Glomerular visceral epithelial cell (primary cell): ENCODE results near the gene CEACAM19.
"Not testable (repeated sequence)": the region's sequence is repeated elsewhere in the genome, so short reads cannot be mapped to it uniquely, and the experiment has no call there.

ENCODE experiments used
- DNase-seq: peaks from one replicate; pipeline ENCODE4 v3.0.0-alpha.2; 2016; ENCODE audit errors: extremely low spot score

Gene CEACAM19

DNA sequence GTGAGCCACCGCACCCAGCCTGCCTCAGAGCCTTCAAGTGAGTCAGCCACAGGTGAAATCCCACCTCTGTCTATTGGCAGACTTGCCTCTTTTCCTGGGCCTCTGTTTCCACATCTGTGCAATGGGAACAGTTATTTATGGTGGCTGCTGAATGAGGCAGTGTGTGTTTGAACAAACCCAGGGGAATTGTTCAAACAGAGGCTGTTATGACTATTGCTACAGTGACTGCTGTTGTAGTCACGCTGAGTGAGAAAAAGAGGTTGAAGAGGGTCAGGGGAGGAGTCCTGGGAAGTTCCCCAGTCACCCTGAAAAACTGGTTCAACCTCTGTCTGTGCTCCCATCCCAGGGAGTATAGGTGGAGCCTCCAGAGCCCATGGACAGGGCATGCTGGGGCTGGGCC is at the start of gene CEACAM19:
Gene CEACAM19, plus strand, starts transcription at position 83 of the 400 bp plus-strand sequence. CDS start 450 bp downstream, outside the sequence.
- DNase-seq, result no peak

- peak; percentile 26 for DNase-seq
Measured at GRCh38 chr19:44623080-44623479, 48.2 kb upstream of the CEACAM19 start.

GRCh38 chr19:44623626-44624025 is 47.7 kb upstream of the CEACAM19 start:
- no peak for DNase-seq

DNA sequence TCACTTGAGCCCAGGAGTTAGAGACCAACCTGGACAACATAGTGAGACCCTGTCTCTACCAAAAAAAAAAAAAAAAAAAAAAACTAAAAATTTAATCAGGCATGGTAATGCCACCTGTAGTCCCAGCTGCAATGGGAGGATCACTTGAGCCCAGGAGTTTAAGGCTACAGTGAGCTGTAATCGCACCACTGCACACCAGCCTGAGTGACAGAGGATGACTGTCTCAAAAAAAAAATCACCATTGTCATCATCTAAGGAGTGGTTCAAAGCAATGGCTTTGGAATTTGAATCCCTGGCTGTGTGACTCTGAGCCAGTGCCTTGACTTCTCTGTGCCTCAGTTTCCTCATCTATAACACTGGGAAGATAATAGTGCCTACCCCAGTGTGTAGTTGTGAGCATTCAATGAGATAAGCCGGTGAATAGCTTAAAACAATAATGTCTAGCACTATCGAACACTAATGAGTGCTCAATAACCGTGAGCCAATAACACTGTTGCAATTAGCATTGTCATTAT is 46.4 kb upstream of the CEACAM19 start:
- DNase-seq, result no peak

DNA sequence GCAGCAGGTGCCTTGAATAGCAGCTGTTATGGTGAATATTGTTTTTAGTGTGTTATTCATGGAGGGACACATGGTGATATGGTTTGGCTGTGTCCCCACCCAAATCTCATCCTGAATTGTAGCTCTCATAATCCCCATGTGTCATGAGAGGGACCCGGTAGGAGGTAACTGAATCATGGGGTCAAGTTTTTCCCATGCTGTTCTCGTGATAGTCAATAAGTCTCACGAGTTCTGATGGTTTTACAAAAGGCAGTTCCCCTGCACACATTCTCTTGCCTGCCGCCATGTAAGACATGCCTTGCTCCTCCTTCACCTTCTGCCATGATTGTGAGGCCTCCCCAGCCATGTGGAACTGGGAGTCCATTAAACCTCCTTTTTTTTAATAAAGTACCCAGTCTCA is 45.6 kb upstream of the CEACAM19 start:
- not testable (repeated sequence) for DNase-seq

DNA sequence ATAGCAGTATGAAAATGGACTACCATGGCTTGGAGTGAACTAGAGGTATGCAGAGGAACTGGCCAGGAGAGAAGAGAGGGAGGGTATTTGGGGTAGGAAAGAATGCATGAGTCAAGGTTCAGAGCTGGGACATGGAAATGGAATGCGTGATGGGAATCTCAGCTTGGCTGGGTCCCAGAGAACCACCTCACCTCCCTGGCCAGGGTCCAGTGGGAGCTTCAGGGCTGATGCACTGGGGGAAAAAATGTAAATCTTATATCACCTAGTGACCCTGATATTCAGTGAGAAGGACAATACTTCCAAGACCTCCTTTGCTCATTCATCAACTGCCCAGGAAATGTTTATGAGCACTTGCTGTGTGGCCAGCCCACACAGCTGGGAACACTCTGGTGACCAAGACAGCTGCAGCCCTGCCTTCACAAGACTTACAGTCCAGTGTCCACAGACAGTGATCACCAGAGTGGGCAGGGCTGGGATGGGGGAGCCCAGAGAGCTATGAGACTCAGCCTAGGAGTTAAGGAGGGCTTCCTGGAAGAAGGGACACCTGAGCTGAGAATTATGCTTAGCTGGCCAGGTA is 45.1 kb upstream of the CEACAM19 start:
- peak; percentile 99 for DNase-seq

DNA sequence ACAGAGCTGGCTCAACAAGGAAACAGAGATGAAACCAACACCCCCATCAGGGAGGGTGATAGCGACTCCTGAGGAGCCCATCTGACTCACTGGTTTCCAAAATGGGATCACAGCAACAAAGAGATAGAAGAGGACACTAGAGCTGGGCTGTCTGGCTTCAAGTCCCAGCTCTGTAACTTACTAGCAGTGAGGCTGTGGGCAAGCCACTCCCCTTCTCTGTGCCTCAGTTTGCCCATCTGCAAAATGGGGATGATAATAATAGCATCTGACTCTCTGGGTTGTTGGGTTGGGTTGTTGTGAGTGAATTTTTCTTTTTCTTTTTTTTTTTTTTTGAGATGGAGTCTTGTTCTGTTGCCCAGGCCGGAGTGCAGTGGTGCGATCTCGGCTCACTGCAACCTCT is 43.7 kb upstream of the CEACAM19 start:
- DNase-seq, result no peak

- DNase-seq, result no peak
Measured at GRCh38 chr19:44628793-44629192, 42.5 kb upstream of the CEACAM19 start.

GRCh38 chr19:44631611-44632010 is 39.7 kb upstream of the CEACAM19 start:
- DNase-seq, result peak; percentile 46

DNA sequence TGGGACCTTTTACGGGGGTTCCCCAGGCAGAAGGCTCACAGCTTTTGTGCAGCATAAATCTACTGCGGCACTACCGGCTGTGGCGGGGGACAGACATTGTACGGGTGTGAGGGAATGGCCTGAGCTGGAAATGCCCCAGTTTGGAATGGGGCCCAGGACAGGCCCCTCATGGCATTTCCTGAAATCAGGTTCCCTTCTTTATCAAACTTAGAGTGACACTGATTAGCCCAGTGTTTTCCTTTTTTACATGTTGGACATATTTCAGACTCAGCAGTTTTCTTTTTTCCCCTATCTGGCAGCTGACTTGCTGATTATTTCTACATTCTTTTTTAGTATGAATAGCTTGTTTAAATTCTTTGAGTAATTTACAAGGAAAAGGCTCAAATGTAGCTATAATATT is 37.2 kb upstream of the CEACAM19 start:
- not testable (repeated sequence) for DNase-seq

DNA sequence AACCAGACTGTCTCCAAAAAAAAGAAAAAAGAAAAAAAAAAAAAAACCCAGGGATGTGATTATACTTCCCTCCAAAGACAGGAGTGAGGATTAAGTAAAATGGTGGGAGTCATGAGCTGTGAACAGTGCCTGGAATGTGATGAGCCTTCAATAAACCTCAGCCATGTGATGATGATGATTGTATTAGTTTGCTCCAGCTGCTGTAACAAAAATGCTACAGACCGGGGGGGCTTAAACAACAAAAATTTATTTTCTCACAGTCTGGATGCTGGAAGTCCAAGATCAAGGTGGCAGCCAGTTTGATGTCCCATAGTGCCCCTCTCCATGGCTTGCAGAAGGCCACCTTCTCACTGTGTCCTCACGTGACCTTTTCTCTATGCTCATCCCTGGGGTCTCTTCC is 36.5 kb upstream of the CEACAM19 start:
- no peak for DNase-seq

GRCh38 chr19:44635581-44636438 is 35.5 kb upstream of the CEACAM19 start:
- peak; percentile 54 for DNase-seq

GRCh38 chr19:44636439-44637389 is 34.6 kb upstream of the CEACAM19 start:
- no peak for DNase-seq

DNA sequence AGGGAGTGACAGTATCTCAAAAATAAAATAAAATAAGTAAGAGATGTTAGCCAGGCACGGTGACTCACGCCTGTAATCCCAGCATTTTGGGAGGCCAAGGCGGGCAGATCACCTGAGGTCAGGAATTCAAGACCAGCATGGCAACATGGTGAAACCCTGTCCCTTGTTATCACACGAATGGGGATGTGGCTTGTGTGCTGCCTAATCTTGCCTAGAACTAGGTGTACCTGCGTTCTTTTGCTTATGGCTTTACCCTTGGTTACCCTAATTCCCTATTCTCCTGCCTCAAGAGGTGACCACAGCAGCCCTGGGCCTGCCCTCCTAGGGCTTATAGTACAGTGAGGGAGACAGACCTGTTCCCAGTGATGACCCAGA is 33.9 kb upstream of the CEACAM19 start:
- DNase-seq, result no peak

DNA sequence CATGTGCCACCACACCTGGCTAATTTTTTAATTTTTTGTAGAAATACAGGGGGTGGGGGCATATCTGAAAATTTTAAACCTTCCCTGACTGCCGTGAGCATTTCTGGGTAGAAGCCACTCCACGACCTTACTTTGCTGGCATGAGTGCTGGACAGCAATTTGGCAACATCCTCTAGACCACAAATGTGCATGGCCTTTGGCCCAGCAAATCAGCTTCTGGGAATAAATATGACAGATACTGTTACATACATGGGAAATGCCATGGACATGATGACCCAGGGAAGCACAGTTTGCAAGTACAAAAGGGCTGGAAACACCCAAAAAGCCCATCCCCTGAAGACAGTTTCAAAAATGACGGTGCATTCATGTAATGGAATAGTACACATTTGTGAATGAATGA is 30.8 kb upstream of the CEACAM19 start:
- DNase-seq, result peak; percentile 71

DNA sequence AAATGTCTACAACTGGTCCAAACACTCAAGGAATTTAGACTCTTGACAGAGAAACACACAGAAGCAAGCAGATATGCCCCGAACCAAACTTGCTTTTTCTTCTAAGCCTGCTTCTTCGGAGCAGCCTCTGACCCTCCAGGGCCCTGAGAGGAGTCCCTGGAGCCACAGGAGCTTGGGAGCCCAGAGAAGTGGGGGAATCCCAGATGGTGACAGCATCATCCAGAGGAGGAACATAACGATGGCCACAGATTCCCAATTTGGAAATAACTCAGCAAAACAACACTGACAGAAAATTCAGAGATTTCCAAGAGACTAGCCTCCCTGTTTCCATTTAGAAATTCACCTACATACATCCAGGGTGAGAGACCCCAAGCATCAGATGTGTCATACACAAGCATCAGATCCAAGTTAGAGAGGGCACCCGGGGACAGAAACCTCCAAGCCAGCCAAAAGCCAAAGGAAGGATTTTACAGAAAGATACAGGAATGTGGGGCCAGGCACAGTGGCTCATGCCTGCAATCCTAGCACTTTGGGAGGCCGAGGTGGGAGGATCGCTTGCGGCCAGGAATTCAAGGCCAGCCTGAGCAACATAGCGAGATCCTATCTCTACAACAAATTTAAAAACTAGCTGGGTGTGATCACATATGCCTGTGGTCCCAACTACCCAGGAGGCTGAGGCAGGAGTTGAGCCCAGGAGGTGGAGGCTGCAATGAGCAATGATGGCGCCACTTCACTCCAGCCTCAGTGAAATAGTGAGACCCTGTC is 29.6 kb upstream of the CEACAM19 start:
- no peak for DNase-seq

DNA sequence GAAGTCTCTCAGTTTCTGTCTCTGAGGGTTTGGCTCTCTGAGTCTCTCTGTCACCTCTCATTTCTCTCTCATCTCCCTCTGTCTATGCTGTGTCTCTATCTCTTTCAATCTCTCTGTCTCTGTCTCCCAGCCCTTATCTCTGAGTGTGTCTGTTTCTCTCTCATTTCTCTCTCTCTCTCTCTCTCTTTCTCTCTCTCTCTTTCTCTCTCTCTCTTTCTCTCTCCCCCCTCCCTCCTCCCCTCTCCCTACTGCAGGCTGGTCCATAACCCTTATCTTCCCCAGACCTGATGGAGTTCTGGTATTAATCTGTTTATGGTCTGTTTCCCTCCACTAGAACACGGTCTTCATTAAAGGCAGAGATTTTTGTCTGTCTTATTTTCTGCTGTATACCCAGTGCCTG is 28.9 kb upstream of the CEACAM19 start:
- no peak for DNase-seq

DNA sequence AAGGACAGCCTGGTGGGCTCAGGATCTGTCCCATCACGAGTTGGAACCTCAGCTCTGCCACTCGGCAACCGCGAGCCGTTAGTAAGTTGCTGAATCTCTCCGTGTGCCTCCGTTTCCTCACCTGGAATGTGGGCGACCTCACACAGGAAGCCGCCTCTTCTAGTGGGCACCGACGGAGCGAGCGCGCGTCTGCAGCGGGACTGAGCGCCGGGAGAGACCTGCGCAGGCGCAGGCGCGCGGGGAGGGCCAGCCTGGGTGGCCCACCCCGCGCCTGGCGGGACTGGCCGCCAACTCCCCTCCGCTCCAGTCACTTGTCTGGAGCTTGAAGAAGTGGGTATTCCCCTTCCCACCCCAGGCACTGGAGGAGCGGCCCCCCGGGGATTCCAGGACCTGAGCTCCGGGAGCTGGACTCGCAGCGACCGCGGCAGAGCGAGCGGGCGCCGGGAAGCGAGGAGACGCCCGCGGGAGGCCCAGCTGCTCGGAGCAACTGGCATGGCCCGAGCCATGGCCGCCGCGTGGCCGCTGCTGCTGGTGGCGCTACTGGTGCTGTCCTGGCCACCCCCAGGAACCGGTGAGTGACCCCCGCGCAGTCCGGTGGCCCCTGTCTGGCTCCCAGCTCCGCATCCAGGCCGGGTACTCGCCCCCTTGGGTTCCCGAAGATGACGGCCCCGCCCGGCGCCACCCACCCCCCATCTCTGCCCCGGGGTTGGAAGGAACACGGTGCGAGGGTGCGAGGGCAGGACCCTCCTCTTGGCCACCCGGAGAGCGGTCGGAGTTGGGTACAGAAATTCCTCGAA is 27.5 kb upstream of the CEACAM19 start, which contains the start of gene PVR:
Gene PVR, plus strand, starts transcription at position 306 of the 797 bp plus-strand sequence. Its CDS starts 187 bp downstream, at position 493.
- peak; percentile 93 for DNase-seq

DNA sequence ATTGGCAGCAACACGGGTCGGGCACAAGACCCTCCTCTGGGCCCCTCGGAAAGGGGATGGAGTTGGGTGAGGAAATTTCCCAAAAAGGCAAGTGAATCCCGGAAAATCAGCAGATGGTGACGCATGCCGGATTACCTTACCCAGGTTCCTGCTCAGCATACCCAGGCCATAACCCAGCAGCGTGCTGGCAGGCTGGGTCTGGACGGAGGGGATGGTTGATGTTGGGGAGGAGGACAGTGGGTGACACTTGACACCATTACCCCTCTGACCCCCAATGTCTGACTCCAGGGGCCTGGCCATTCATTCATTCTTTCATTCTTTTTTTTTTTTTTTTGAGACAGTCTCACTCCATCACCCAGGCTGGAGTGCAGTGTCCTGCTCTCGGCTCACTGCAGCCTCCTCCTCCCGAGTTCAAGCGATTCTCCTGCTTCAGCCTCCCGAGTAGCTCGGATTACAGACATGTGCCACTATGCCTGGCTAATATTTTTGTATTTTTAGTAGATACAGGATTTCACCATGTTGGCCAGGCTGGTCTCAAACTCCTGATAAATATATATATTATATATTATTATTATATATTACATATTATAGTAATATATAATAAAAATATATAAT is 26.8 kb upstream of the CEACAM19 start:
- peak; percentile 69 for DNase-seq
